Measurements from ENCODE around the gene PCBD2. TPM values are rescaled to one million over a fixed set of nuclear protein-coding genes. Genes with fewer than 3 reads are reported as not detected.
"Not testable (repeated sequence)": the region's sequence is repeated elsewhere in the genome, so short reads cannot be mapped to it uniquely, and the experiment has no call there.

PCBD2 gene
- 10 to 100 TPM in 1 of 3 donors, 1 to 10 TPM in 2; 7.6 to 11.5 (median 7.7) TPM for total RNA-seq
- 10.1 TPM for total RNA-seq (2013)

DNA sequence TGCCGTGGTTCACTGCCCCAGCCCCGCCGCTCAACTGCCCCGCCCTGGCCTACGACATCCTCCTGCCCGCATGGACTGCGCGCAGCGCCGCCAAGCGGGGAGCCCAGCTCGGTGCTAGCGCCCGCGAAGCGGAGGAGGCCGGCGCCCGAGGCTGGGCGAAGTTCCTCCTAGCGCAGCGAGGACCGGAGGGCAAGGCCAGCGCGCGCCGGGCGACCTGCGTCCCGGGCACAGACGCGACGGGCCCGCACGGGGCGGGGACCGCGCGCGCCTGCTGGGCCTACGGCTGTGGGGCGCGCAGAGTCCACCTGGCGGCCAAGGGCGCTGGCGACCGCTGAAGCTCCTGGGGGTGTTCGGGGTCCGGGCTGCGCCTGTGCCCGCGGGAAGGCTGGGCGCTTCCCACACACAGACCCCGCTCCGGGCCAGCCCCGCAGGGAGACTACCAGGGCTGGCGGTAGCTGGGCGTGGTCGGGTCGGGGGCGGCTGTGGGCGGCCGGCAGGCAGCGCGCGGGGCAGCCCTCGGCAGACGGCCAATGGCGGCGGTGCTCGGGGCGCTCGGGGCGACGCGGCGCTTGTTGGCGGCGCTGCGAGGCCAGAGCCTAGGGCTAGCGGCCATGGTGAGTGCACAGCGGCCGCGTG is at the start of gene PCBD2:
PCBD2 (plus strand) TSS at position 522 of the 636 bp plus-strand sequence; CDS start at position 531, 9 bp downstream.
- H3K27me3 Mint-ChIP-seq (ENCODE audit: low read depth in 2 of 2): no peaks in the 10 kb centered on the region
- ATAC-seq (peak; percentile 86 to 97 (median 86)), DNase-seq (peak; percentile 90 to 95)
- H3K36me3 ChIP-seq (ENCODE audit: control insufficient read depth, insufficient read depth, low read length): peaks cover 7% of the 10 kb centered on the region
- H3K4me3 ChIP-seq (ENCODE audit: low read length): peak within 1 kb of the TSS; percentile 71
- WGBS (ENCODE audit: insufficient coverage): 0% methylated on average over 84 of the region's 84 CpGs
- no peaks in the 10 kb centered on the region for H3K36me3 Mint-ChIP-seq
- peak within 1 kb of the TSS; percentile 92 for H3K27ac ChIP-seq (ENCODE audit: low read length)
- no peaks in the 10 kb centered on the region for H3K27me3 ChIP-seq (ENCODE audit: control insufficient read depth, insufficient read depth, low read length)
- peak within 1 kb of the TSS; percentile 96 for H3K4me3 Mint-ChIP-seq
- H3K27ac Mint-ChIP-seq: peak within 1 kb of the TSS; percentile 91 to 94
- H3K9me3 ChIP-seq (ENCODE audit: control insufficient read depth, insufficient read depth, low read length): no peaks in the 10 kb centered on the region
- H3K4me1 Mint-ChIP-seq: peaks cover 4% of the 10 kb centered on the region in 2 donors
- intact Hi-C loops (cut with micrococcal nuclease): loop anchor here (1.0 to 10.0 kb wide), 7 partner anchors 30 to 600 kb away; partner anchors contain the start of genes C5orf24, CAMLG, JADE2 and SAR1B
- TF ChIP-seq, protein P1, sequence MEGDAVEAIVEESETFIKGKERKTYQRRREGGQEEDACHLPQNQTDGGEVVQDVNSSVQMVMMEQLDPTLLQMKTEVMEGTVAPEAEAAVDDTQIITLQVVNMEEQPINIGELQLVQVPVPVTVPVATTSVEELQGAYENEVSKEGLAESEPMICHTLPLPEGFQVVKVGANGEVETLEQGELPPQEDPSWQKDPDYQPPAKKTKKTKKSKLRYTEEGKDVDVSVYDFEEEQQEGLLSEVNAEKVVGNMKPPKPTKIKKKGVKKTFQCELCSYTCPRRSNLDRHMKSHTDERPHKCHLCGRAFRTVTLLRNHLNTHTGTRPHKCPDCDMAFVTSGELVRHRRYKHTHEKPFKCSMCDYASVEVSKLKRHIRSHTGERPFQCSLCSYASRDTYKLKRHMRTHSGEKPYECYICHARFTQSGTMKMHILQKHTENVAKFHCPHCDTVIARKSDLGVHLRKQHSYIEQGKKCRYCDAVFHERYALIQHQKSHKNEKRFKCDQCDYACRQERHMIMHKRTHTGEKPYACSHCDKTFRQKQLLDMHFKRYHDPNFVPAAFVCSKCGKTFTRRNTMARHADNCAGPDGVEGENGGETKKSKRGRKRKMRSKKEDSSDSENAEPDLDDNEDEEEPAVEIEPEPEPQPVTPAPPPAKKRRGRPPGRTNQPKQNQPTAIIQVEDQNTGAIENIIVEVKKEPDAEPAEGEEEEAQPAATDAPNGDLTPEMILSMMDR (IDR thresholded peaks at IDR 0.05): peak; percentile 91
- peaks cover 11% of the 10 kb centered on the region for H3K4me1 ChIP-seq (ENCODE audit: control insufficient read depth, insufficient read depth, low read length)
- H3K9me3 Mint-ChIP-seq: no peaks in the 10 kb centered on the region

DNA sequence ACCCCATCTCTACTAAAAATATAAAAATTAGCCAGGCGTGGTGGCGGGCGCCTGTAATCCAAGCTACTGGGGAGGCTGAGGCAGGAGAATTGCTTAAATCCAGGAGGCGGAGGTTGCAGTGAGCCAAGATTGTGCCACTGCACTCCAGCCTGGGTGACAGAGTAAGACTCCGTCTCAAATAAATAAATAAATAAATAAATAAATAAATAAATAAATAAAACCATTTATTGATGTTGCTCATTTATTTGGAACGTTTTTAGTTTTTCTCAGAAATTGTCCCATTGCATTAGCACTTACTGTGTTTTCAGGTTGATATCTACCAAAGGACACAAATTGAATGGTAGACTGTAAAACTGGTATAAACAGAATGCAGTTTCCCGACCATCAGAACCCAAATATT is 48.5 kb upstream of the PCBD2 start:
- H3K9me3 Mint-ChIP-seq; ATAC-seq; H3K27ac Mint-ChIP-seq; H3K27ac ChIP-seq (ENCODE audit: low read length); DNase-seq; H3K4me3 Mint-ChIP-seq; H3K36me3 Mint-ChIP-seq; intact Hi-C loops (cut with micrococcal nuclease); H3K27me3 ChIP-seq (ENCODE audit: control insufficient read depth, insufficient read depth, low read length); H3K9me3 ChIP-seq (ENCODE audit: control insufficient read depth, insufficient read depth, low read length); H3K27me3 Mint-ChIP-seq (ENCODE audit: low read depth in 2 of 2); H3K4me3 ChIP-seq (ENCODE audit: low read length): not testable (repeated sequence)
- Histone ChIP-seq H3K36me3 (ENCODE audit: control insufficient read depth, insufficient read depth, low read length) (peaks cover 38% of the 10 kb centered on the region), H3K4me1 (ENCODE audit: control insufficient read depth, insufficient read depth, low read length) (peaks cover 17% of the 10 kb centered on the region)
- 94% methylated on average over 4 of the region's 7 CpGs for WGBS (ENCODE audit: insufficient coverage)
- H3K4me1 Mint-ChIP-seq: peaks cover 33 to 35% of the 10 kb centered on the region in 2 donors

DNA sequence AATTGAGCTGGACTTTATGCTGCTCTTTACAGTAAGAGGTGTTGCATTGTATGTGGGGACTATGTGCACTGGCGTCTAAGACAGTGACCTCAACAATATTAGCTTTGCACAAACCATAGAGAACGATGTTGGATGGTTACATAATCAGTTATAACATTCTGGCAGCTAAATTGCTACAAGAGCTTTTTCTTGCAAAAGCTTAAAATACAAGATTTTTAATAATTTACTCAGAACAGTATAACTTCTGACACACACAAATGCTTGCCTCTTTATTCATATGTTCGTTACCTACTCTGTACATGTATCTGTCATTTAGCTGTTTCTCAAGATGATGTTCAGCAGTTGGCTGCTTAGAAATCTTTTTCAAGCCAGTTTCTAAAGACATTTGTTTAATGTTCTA is 47.5 kb upstream of the PCBD2 start:
- Mint-ChIP-seq H3K9me3 (no peaks in the 10 kb centered on the region), H3K4me3 (no peak overlapping the region), H3K27me3 (ENCODE audit: low read depth in 2 of 2) (no peaks in the 10 kb centered on the region), H3K27ac (peak overlapping the region; percentile 17 to 26), H3K4me1 (peaks cover 33 to 35% of the 10 kb centered on the region in 2 donors), H3K36me3 (peaks cover 7% of the 10 kb centered on the region)
- ATAC-seq (no peak), DNase-seq (no peak)
- H3K36me3 ChIP-seq (ENCODE audit: control insufficient read depth, insufficient read depth, low read length): peaks cover 36% of the 10 kb centered on the region
- H3K27ac ChIP-seq (ENCODE audit: low read length): no peak overlapping the region
- H3K4me3 ChIP-seq (ENCODE audit: low read length): no peak overlapping the region
- intact Hi-C loops (cut with micrococcal nuclease): no loop called here
- H3K4me1 ChIP-seq (ENCODE audit: control insufficient read depth, insufficient read depth, low read length): peaks cover 19% of the 10 kb centered on the region
- 100% methylated on average over 3 of the region's 3 CpGs for WGBS (ENCODE audit: insufficient coverage)
- TF ChIP-seq, protein P1 (IDR thresholded peaks at IDR 0.05): no peak
- no peaks in the 10 kb centered on the region for H3K27me3 ChIP-seq (ENCODE audit: control insufficient read depth, insufficient read depth, low read length)
- H3K9me3 ChIP-seq (ENCODE audit: control insufficient read depth, insufficient read depth, low read length): no peaks in the 10 kb centered on the region

DNA sequence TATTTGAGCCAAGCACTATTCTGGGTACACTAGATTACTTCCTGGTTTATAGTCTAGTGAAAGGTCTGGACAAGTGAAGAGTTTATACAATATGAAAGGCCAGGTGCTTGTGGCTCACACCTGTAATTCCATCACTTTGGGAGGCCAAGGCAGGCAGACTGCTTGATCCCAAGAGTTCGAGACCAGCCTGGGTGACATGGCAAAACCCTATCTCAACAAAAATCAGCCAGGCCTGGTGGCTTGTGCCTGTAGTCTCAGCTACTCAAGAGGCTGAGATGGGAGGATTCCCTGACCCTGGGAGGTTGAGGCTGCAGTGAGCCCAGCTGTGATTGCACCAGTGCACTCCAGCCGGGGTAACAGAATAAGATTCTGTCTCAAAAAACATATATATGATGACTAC is 40.2 kb upstream of the PCBD2 start:
- Mint-ChIP-seq H3K36me3 (no peaks in the 10 kb centered on the region), H3K4me3 (no peak overlapping the region), H3K9me3 (no peaks in the 10 kb centered on the region), H3K27ac (no peak overlapping the region), H3K4me1 (peaks cover 11% of the 10 kb centered on the region in 2 donors), H3K27me3 (ENCODE audit: low read depth in 2 of 2) (no peaks in the 10 kb centered on the region)
- Histone ChIP-seq H3K4me1 (ENCODE audit: control insufficient read depth, insufficient read depth, low read length) (peaks cover 4% of the 10 kb centered on the region), H3K9me3 (ENCODE audit: control insufficient read depth, insufficient read depth, low read length) (no peaks in the 10 kb centered on the region), H3K27ac (ENCODE audit: low read length) (no peak overlapping the region), H3K4me3 (ENCODE audit: low read length) (no peak overlapping the region), H3K36me3 (ENCODE audit: control insufficient read depth, insufficient read depth, low read length) (peaks cover 2% of the 10 kb centered on the region), H3K27me3 (ENCODE audit: control insufficient read depth, insufficient read depth, low read length) (no peaks in the 10 kb centered on the region)
- TF ChIP-seq, protein P1 (IDR thresholded peaks at IDR 0.05): no peak
- 94% methylated on average over 1 of the region's 2 CpGs for WGBS (ENCODE audit: insufficient coverage)
- intact Hi-C loops (cut with micrococcal nuclease): no loop called here
- ATAC-seq: no peak
- DNase-seq: no peak
